Measurements from ENCODE around the gene CRNKL1.

The CRNKL1 gene

GRCh38 chr20:20020908-20021307 is 31.4 kb downstream of the CRNKL1 start:
- TF ChIP-seq, protein P1, sequence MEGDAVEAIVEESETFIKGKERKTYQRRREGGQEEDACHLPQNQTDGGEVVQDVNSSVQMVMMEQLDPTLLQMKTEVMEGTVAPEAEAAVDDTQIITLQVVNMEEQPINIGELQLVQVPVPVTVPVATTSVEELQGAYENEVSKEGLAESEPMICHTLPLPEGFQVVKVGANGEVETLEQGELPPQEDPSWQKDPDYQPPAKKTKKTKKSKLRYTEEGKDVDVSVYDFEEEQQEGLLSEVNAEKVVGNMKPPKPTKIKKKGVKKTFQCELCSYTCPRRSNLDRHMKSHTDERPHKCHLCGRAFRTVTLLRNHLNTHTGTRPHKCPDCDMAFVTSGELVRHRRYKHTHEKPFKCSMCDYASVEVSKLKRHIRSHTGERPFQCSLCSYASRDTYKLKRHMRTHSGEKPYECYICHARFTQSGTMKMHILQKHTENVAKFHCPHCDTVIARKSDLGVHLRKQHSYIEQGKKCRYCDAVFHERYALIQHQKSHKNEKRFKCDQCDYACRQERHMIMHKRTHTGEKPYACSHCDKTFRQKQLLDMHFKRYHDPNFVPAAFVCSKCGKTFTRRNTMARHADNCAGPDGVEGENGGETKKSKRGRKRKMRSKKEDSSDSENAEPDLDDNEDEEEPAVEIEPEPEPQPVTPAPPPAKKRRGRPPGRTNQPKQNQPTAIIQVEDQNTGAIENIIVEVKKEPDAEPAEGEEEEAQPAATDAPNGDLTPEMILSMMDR (IDR thresholded peaks at IDR 0.05; ENCODE audit: low read depth, low read length), result no peak

DNA sequence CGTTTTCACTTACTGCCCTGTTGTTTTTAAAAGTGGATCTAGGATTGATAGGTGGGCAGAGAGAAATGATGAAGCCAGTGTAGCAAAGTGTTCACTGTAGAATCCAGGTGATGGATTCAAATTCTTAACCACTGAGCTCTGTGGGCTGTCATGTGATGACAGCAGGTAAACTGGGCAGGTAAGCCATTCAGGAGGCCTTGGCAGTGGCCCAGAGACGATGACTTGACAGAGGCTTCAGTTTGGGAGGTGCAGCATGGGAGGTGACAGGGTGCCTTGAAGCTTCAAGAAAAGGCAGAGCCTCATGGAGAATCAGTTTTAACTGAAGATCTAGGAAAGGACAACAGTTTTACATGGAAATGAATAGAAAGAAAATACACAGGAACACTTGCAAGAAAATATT is 33.1 kb downstream of the CRNKL1 start:
- H3K4me3 ChIP-seq (ENCODE audit: low read depth, low read length), result no peak overlapping the region
- TF ChIP-seq, protein P1 (IDR thresholded peaks at IDR 0.05; ENCODE audit: low read depth, low read length), result no peak

More at GRCh38 chr20:20020908-20021307, 31.4 kb downstream of the CRNKL1 start:
- no peak overlapping the region for H3K4me3 ChIP-seq (ENCODE audit: low read depth, low read length)

DNA sequence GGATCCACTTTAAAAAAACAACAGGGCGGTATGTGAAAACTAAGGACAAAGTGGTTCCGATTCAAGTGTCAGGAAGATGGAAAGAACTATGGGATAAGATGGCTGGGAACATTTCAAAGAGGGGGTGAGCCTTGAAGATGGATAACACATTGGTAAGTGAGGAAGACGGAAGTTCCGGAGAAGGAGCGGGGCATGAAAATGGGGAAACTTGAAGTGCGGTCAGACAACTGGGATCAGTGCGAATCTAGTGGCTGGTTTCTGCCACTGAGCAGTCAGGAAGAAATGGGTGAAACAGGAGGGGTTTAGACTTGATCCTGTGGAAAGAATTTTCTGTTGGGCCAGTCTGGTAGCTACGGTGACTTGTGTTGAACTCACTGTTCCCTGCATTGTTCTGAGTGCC is 33.9 kb downstream of the CRNKL1 start:
- TF ChIP-seq, protein P1 (IDR thresholded peaks at IDR 0.05; ENCODE audit: low read depth, low read length), result no peak
- peak overlapping the region; percentile 87 for H3K4me3 ChIP-seq (ENCODE audit: low read depth, low read length)

GRCh38 chr20:20017844-20018185 is 34.5 kb downstream of the CRNKL1 start:
- peak overlapping the region; percentile 87 for H3K4me3 ChIP-seq (ENCODE audit: low read depth, low read length)
- TF ChIP-seq, protein P1 (IDR thresholded peaks at IDR 0.05; ENCODE audit: low read depth, low read length), result no peak

- H3K4me3 ChIP-seq (ENCODE audit: low read depth, low read length), result peak within 1 kb of the TSS; percentile 87
- TF ChIP-seq, protein P1 (IDR thresholded peaks at IDR 0.05; ENCODE audit: low read depth, low read length), result peak; percentile 67
These were observed 35.0 kb downstream of the CRNKL1 start, which contains the start of gene NAA20 for GRCh38 chr20:20017001-20017843. Gene NAA20, plus strand, starts transcription at chr20:20017362. Its CDS starts 35 bp downstream, at chr20:20017397.

- H3K4me3 ChIP-seq (ENCODE audit: low read depth, low read length), result no peak overlapping the region
- TF ChIP-seq, protein P1 (IDR thresholded peaks at IDR 0.05; ENCODE audit: low read depth, low read length), result no peak
These were observed 37.6 kb downstream of the CRNKL1 start for GRCh38 chr20:20014659-20015058.

DNA sequence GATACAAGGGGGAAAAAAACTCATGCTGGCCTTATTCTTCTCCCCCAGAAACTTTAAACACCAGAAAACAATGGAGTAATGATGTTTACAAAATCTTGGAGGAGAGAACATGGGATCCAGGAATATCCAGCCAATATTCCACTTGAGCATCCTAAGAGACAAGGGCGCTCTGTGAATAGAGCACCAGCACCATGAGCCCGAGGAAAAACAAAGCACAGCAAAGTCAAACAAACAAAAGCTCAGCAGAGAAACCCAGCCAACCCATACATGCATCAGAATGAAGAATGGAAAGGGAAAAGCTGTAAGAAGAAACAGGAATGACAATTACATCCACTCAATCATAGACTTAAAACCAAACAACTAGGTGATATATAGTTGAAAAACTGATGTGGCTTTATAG is 39.7 kb downstream of the CRNKL1 start:
- TF ChIP-seq, protein P1 (IDR thresholded peaks at IDR 0.05; ENCODE audit: low read depth, low read length), result no peak
- no peak overlapping the region for H3K4me3 ChIP-seq (ENCODE audit: low read depth, low read length)

All from WI38 (cell line).